Neural progenitor cell (in vitro differentiated cells): ENCODE data around the gene MAB21L4.

Source experiments
- CTCF ChIP-seq: fragments of 200-600 bp; sonication (generic); IDR thresholded peaks from 2 replicates; pipeline ENCODE4 v1.5.1; 2017; ENCODE audit warnings: antibody characterized with exemption, mild to moderate bottlenecking
- EZH2 ChIP-seq: fragments of 200-600 bp; sonication (generic); IDR thresholded peaks from 2 replicates; pipeline ENCODE4 v1.6.1; 2017; ENCODE audit warnings: antibody characterized with exemption, mild to moderate bottlenecking, moderate library complexity

DNA sequence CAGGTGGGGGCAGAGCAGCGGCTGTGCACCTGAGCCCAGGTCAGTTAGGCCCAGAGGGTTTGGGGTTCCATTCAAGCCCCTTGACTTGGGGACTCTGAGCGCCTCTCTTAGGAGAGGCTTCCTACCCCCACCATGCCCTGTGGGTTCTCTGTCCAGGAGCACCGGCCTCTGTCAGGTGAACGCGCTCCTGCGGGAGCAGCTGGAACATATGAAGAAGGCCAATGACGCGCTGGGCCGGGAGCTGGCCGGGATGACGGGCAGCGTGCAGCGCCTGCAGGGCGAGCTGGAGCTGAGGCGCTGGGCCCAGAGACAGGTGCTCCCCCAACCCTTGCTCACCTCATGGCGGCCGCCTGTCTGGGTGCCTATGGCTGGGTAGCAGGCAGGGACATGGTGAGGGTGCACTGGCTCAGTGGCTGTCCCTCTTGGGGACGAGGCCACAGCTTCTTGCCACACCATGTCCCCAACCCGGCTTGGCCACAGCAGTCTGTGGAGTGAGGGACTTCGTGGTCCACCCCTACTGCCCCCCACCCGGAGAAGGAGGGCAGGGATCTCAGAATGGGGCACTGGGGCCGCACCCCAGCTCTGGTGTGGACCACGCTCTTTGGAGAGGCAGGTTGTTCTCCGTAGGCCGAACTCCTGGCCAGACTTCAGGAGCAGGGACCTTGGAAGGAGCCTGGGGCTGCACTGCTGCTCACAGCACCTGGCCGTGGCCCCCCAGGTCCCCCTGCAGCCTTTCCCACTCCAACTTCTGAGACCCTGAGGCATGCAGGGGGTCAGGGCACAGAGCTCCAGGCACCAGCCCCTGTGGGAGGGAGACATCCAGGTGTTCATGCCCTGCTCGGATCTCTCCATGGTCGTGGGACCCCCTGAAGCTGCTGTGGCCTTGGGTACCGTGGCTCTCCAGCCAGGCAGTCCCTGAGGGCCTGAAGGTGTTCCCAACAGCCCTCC is 29.9 kb upstream of the MAB21L4 start:
- TF ChIP-seq CTCF (no peak), EZH2 (no peak)
